CD8-positive, alpha-beta memory T cell (primary cell): ENCODE data around the gene ANKRD23. TPM values are rescaled to one million over a fixed set of nuclear protein-coding genes. Genes with fewer than 3 reads are reported as not detected.

Experiments used
- CTCF ChIA-PET: fragments of 350-600 bp; sonication (Branson Sonifier 250); formaldehyde crosslinking; loops from one replicate; lab custom pipeline; 2021; ENCODE audit warnings: antibody characterized with exemption; lab: Charles Lee
- POLR2A ChIA-PET: fragments of 350-600 bp; sonication (Branson Sonifier 250); formaldehyde crosslinking; loops from one replicate; lab custom pipeline; 2021; ENCODE audit warnings: antibody characterized with exemption; lab: Charles Lee
- DNase-seq, 5 donors: peaks; one replicate each; pipeline versions ENCODE4 v3.0.0 to v3.0.0-alpha.2; 2020 to 2022; ENCODE audit warnings: mixed read lengths in 1 of 5
- H3K27ac ChIP-seq: one replicate; pipeline ENCODE4 v1.7.0; 2013; ENCODE audit warnings: low read depth, mild to moderate bottlenecking, low read length, moderate library complexity
- H3K27me3 ChIP-seq: 2 replicates; pipeline ENCODE4 v1.7.0; 2013; ENCODE audit warnings: low read length, mild to moderate bottlenecking; ENCODE audit not compliant: insufficient read depth, poor library complexity, severe bottlenecking
- H3K36me3 ChIP-seq: 2 replicates; pipeline ENCODE4 v1.7.0; 2013; ENCODE audit warnings: mild to moderate bottlenecking, low read length, moderate library complexity; ENCODE audit not compliant: insufficient read depth
- H3K4me1 ChIP-seq: 2 replicates; pipeline ENCODE4 v1.7.0; 2013; ENCODE audit warnings: mild to moderate bottlenecking, low read length, moderate library complexity; ENCODE audit not compliant: insufficient read depth
- H3K4me3 ChIP-seq: 2 replicates; pipeline ENCODE4 v1.7.0; 2013; ENCODE audit warnings: mild to moderate bottlenecking, low read length
- H3K9me3 ChIP-seq: 2 replicates; pipeline ENCODE4 v1.7.0; 2013; ENCODE audit warnings: mild to moderate bottlenecking, low read length
- H3K27ac Mint-ChIP-seq, 8 donors: one replicate each; pipeline ENCODE4 v1.8.0; 2020 to 2021; ENCODE audit warnings: mixed read lengths in 8 of 8, mild to moderate bottlenecking in 6 of 8, inconsistent platforms in 3 of 8, moderate library complexity in 3 of 8
- H3K27me3 Mint-ChIP-seq, 2 donors: one replicate each; pipeline ENCODE4 v1.8.0; 2020 to 2021; ENCODE audit warnings: mixed read lengths in 2 of 2, mild to moderate bottlenecking in 1 of 2, moderate library complexity in 1 of 2
- H3K36me3 Mint-ChIP-seq, 3 donors: one replicate each; pipeline ENCODE4 v1.8.0; 2020 to 2021; ENCODE audit warnings: mixed read lengths in 3 of 3, inconsistent platforms in 1 of 3, mild to moderate bottlenecking in 1 of 3
- H3K4me1 Mint-ChIP-seq, 3 donors: one replicate each; pipeline ENCODE4 v1.8.0; 2020 to 2021; ENCODE audit warnings: mixed read lengths in 3 of 3, inconsistent platforms in 1 of 3, mild to moderate bottlenecking in 1 of 3
- H3K4me3 Mint-ChIP-seq, 7 donors: one replicate each; pipeline ENCODE4 v1.8.0; 2020 to 2021; ENCODE audit warnings: mixed read lengths in 7 of 7, mild to moderate bottlenecking in 6 of 7, moderate library complexity in 4 of 7, inconsistent platforms in 2 of 7
- H3K9me3 Mint-ChIP-seq, 5 donors: one replicate each; pipeline ENCODE4 v1.8.0; 2020 to 2022; ENCODE audit warnings: mixed read lengths in 5 of 5, mild to moderate bottlenecking in 3 of 5, moderate library complexity in 2 of 5, inconsistent platforms in 1 of 5
- polyA plus RNA-seq: library from polyadenylated mRNA; unstranded; fragments of 300-500 nt; fragmentation: Illumina TruSeq; gene quantifications from one replicate; pipeline ENCODE4 v1.2.3, GENCODE V29; 2021
- total RNA-seq, 2 experiments: library from RNA; stranded (reverse); gene quantifications; one replicate each; pipeline ENCODE4 v1.2.3, GENCODE V29; 2021

The ANKRD23 gene
- total and polyA plus RNA-seq, 3 experiments from 2014 or later: 0.47 to 3.9 (median 3.8) TPM

DNA sequence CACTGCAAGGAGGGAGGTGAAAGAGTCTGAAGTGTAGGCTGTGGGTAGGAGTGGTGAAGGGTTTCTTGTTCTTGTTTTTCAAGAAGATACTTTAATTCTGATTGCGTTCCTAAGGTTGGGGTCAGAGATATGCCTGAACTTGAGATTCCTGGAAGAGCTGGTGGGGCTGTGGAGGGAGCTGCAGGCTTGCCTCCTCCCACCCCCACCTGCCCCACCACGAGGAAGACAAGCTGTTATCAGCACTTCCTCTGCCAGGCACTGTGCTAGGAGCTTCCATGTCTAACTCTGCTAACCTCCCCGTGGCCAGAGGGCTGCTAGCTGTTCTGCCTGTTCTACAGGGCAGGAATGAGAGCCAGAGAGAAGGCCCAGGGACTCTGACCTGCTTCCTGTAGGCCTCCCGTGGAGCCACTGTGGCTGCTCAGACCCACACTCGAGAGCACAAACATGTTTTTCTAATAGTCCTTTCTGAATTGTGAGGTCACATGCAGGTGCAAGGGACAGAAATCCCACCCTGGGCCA is 13.7 kb downstream of the ANKRD23 start:
- H3K27ac ChIP-seq: no peak overlapping the region
- H3K36me3 Mint-ChIP-seq: peaks cover 6 to 93% (median 21%) of the 10 kb centered on the region in 3 donors
- H3K27me3 Mint-ChIP-seq: no peaks in the 10 kb centered on the region
- no peak for DNase-seq
- no peaks in the 10 kb centered on the region for H3K9me3 ChIP-seq
- no peaks in the 10 kb centered on the region for H3K27me3 ChIP-seq
- CTCF ChIA-PET: interaction anchor here (1.3 kb wide), 1 partner anchor 28 kb away, joined by 3 read pairs; the partner anchor contains the start of gene ANKRD39
- no peaks in the 10 kb centered on the region for H3K4me1 Mint-ChIP-seq
- H3K36me3 ChIP-seq: peaks cover 55% of the 10 kb centered on the region
- no peak overlapping the region for H3K4me3 ChIP-seq
- POLR2A ChIA-PET: no interaction called here
- H3K4me3 Mint-ChIP-seq: no peak overlapping the region
- no peaks in the 10 kb centered on the region for H3K4me1 ChIP-seq
- peak overlapping the region in 5 of 8 donors; percentile 14 to 79 (median 33) for H3K27ac Mint-ChIP-seq
- no peaks in the 10 kb centered on the region for H3K9me3 Mint-ChIP-seq

GRCh38 chr2:96828874-96829273 is 14.9 kb downstream of the ANKRD23 start:
- peaks cover 50% of the 10 kb centered on the region for H3K36me3 ChIP-seq

GRCh38 chr2:96828436-96828835 is 15.4 kb downstream of the ANKRD23 start:
- Histone ChIP-seq H3K4me1 (no peaks in the 10 kb centered on the region), H3K27ac (no peak overlapping the region), H3K27me3 (no peaks in the 10 kb centered on the region), H3K36me3 (peaks cover 50% of the 10 kb centered on the region), H3K9me3 (no peaks in the 10 kb centered on the region), H3K4me3 (no peak overlapping the region)
- no peak for DNase-seq
- H3K27ac Mint-ChIP-seq: peak overlapping the region in 1 of 8 donors; percentile 93
- H3K4me3 Mint-ChIP-seq: no peak overlapping the region
- ChIA-PET CTCF (no interaction called here), POLR2A (interaction anchor here (0.6 kb wide), 1 partner anchor 19 kb away, joined by 9 read pairs; no protein-coding TSS in a partner anchor)
- no peaks in the 10 kb centered on the region for H3K9me3 Mint-ChIP-seq
- peaks cover 0 to 8% (median under 1%) of the 10 kb centered on the region in 3 donors for H3K4me1 Mint-ChIP-seq
- H3K36me3 Mint-ChIP-seq: peaks cover 6 to 94% (median 16%) of the 10 kb centered on the region in 3 donors
- no peaks in the 10 kb centered on the region for H3K27me3 Mint-ChIP-seq

More at GRCh38 chr2:96828874-96829273, 14.9 kb downstream of the ANKRD23 start:
- H3K4me3 Mint-ChIP-seq: no peak overlapping the region
- CTCF ChIA-PET: no interaction called here
- no peaks in the 10 kb centered on the region for H3K27me3 ChIP-seq
- POLR2A ChIA-PET: interaction anchor here (0.5 kb wide), 1 partner anchor 182 kb away, joined by 3 read pairs; no protein-coding TSS in a partner anchor
- no peaks in the 10 kb centered on the region for H3K9me3 Mint-ChIP-seq
- H3K4me1 Mint-ChIP-seq: peaks cover 0 to 5% (median 0%) of the 10 kb centered on the region in 3 donors
- no peak overlapping the region for H3K4me3 ChIP-seq
- H3K9me3 ChIP-seq: no peaks in the 10 kb centered on the region
- no peaks in the 10 kb centered on the region for H3K4me1 ChIP-seq
- H3K27ac ChIP-seq: no peak overlapping the region
- H3K36me3 Mint-ChIP-seq: peaks cover 6 to 94% (median 19%) of the 10 kb centered on the region in 3 donors
- no peak for DNase-seq
- no peaks in the 10 kb centered on the region for H3K27me3 Mint-ChIP-seq
- H3K27ac Mint-ChIP-seq: no peak overlapping the region

- no peaks in the 10 kb centered on the region for H3K9me3 Mint-ChIP-seq
- no peaks in the 10 kb centered on the region for H3K27me3 Mint-ChIP-seq
- H3K27ac Mint-ChIP-seq: no peak overlapping the region
- no peak overlapping the region for H3K4me3 Mint-ChIP-seq
- H3K4me3 ChIP-seq: no peak overlapping the region
- no peaks in the 10 kb centered on the region for H3K27me3 ChIP-seq
- no peaks in the 10 kb centered on the region for H3K9me3 ChIP-seq
- no peaks in the 10 kb centered on the region for H3K4me1 ChIP-seq
- H3K36me3 Mint-ChIP-seq: peaks cover 6 to 88% (median 16%) of the 10 kb centered on the region in 3 donors
- DNase-seq: no peak
- peaks cover 5 to 23% (median 6%) of the 10 kb centered on the region in 3 donors for H3K4me1 Mint-ChIP-seq
- POLR2A ChIA-PET: interaction anchor here (0.6 kb wide), 1 partner anchor 38 kb away, joined by 4 read pairs; no protein-coding TSS in a partner anchor
- CTCF ChIA-PET: interaction anchor here (1.2 kb wide), 1 partner anchor 10 kb away, joined by 3 read pairs; no protein-coding TSS in a partner anchor
- H3K36me3 ChIP-seq: peaks cover 42% of the 10 kb centered on the region
- H3K27ac ChIP-seq: no peak overlapping the region
These were observed 17.1 kb downstream of the ANKRD23 start for GRCh38 chr2:96826546-96827278.

GRCh38 chr2:96825057-96825456 is 18.8 kb downstream of the ANKRD23 start:
- CTCF ChIA-PET: interaction anchor here (1.1 to 1.4 kb wide), 2 partner anchors 8 to 47 kb away, joined by 3 read pairs; no protein-coding TSS in a partner anchor

GRCh38 chr2:96824079-96824870 is 19.5 kb downstream of the ANKRD23 start:
- H3K27ac Mint-ChIP-seq: peak overlapping the region in 5 of 8 donors; percentile 1 to 84 (median 68)

More at GRCh38 chr2:96825057-96825456, 18.8 kb downstream of the ANKRD23 start:
- Histone ChIP-seq H3K36me3 (peaks cover 27% of the 10 kb centered on the region), H3K27ac (no peak overlapping the region), H3K4me3 (no peak overlapping the region), H3K9me3 (no peaks in the 10 kb centered on the region), H3K4me1 (peaks cover 17% of the 10 kb centered on the region), H3K27me3 (no peaks in the 10 kb centered on the region)
- H3K36me3 Mint-ChIP-seq: peaks cover 6 to 86% (median 15%) of the 10 kb centered on the region in 3 donors
- DNase-seq: no peak
- POLR2A ChIA-PET: no interaction called here
- H3K9me3 Mint-ChIP-seq: no peaks in the 10 kb centered on the region
- H3K27ac Mint-ChIP-seq: peak overlapping the region in 1 of 8 donors; percentile 75
- H3K4me3 Mint-ChIP-seq: no peak overlapping the region
- peaks cover 22 to 39% (median 23%) of the 10 kb centered on the region in 3 donors for H3K4me1 Mint-ChIP-seq
- H3K27me3 Mint-ChIP-seq: no peaks in the 10 kb centered on the region

DNA sequence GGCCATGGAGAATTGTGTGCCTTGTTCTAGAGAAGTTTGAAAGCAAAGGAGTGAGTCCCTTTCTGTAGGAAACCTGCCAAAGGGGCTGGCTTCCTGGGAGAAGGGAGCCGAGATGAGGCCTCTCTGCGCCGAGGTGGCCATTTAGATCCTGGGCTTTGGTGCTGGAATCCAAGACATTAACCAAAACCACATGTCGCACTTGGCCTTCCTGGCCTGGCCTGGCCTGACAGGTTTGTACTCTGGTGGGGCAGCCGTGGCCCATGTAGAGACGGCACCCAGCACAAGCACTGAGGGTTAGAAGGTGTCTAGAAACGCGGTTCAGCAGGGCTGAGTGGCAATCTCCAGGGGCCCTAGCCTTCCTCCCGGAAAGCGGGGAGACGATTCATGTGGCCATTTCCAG is 20.6 kb downstream of the ANKRD23 start:
- H3K4me1 ChIP-seq: peaks cover 35% of the 10 kb centered on the region
- no peaks in the 10 kb centered on the region for H3K27me3 ChIP-seq
- Mint-ChIP-seq H3K27ac (peak overlapping the region in 2 of 8 donors; percentile 79 to 84), H3K4me3 (no peak overlapping the region), H3K36me3 (peaks cover 0 to 88% (median 12%) of the 10 kb centered on the region in 3 donors), H3K9me3 (no peaks in the 10 kb centered on the region), H3K27me3 (peaks cover 0 to 1% of the 10 kb centered on the region in 2 donors), H3K4me1 (peaks cover 40 to 58% (median 41%) of the 10 kb centered on the region in 3 donors)
- peak in 1 of 5 donors; percentile 30 for DNase-seq
- POLR2A ChIA-PET: no interaction called here
- H3K36me3 ChIP-seq: peaks cover 20% of the 10 kb centered on the region
- H3K4me3 ChIP-seq: no peak overlapping the region
- CTCF ChIA-PET: interaction anchor here (0.9 kb wide), 1 partner anchor 221 kb away, joined by 3 read pairs; no protein-coding TSS in a partner anchor
- H3K27ac ChIP-seq: no peak overlapping the region
- H3K9me3 ChIP-seq: no peaks in the 10 kb centered on the region

More at GRCh38 chr2:96824079-96824870, 19.5 kb downstream of the ANKRD23 start:
- Mint-ChIP-seq H3K4me3 (no peak overlapping the region), H3K4me1 (peaks cover 30 to 47% (median 31%) of the 10 kb centered on the region in 3 donors), H3K9me3 (no peaks in the 10 kb centered on the region), H3K27me3 (peaks cover 0 to 1% of the 10 kb centered on the region in 2 donors), H3K36me3 (peaks cover 0 to 86% (median 14%) of the 10 kb centered on the region in 3 donors)
- Histone ChIP-seq H3K36me3 (peaks cover 26% of the 10 kb centered on the region), H3K4me3 (no peak overlapping the region), H3K9me3 (no peaks in the 10 kb centered on the region), H3K4me1 (peaks cover 24% of the 10 kb centered on the region), H3K27ac (no peak overlapping the region), H3K27me3 (no peaks in the 10 kb centered on the region)
- no peak for DNase-seq
- ChIA-PET POLR2A (no interaction called here), CTCF (interaction anchor here (0.9 to 1.1 kb wide), 2 partner anchors 48 to 222 kb away, joined by 3 read pairs; no protein-coding TSS in a partner anchor)
